ENCODE results near the gene LSM4.
"Not testable (repeated sequence)": the region's sequence is repeated elsewhere in the genome, so short reads cannot be mapped to it uniquely, and the experiment has no call there.

LSM4 gene

DNA sequence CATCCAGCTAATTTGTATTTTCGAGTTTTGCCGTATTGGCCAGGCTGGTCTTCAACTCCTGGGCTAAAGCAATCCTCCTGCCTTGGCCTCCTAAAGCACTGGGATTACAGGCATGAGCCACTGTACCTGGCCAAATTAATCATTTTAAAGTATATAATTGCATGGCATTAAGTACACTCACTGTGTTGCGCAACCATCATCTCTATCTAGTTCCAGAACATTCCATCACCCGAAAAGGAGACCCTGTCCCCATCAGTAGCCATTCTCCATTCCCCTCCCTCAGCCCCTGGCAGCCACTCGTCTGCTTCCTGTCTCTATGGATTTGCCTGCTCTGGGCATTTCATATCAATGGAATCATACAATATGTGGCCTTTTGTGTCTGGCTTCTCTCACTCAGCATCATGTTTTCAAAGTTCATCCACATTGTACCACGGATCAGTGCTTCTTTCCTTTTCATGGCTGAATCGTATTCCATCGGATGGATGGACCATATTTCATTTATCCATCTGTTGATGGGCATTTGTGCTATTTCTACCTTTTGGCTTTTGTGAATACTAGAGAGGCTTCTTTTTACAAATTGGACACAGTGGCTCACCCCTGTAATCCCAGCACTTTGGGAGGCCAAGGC, 30.6 kb upstream of the LSM4 start:
- Histone ChIP-seq H3K27me3 (ENCODE audit: control insufficient read depth, insufficient read depth, low read length) (no peaks in the 10 kb centered on the region), H3K4me1 (ENCODE audit: control insufficient read depth, insufficient read depth, low read length) (no peaks in the 10 kb centered on the region), H3K9ac (ENCODE audit: low read depth, low read length) (no peak overlapping the region), H3K36me3 (ENCODE audit: control insufficient read depth, insufficient read depth, low read length) (peaks cover 18% of the 10 kb centered on the region), H3K4me3 (ENCODE audit: low read depth, low read length) (no peak overlapping the region), H3K9me3 (ENCODE audit: control insufficient read depth, insufficient read depth, low read length) (no peaks in the 10 kb centered on the region), H3K27ac (ENCODE audit: low read depth, low read length) (no peak overlapping the region)

DNA sequence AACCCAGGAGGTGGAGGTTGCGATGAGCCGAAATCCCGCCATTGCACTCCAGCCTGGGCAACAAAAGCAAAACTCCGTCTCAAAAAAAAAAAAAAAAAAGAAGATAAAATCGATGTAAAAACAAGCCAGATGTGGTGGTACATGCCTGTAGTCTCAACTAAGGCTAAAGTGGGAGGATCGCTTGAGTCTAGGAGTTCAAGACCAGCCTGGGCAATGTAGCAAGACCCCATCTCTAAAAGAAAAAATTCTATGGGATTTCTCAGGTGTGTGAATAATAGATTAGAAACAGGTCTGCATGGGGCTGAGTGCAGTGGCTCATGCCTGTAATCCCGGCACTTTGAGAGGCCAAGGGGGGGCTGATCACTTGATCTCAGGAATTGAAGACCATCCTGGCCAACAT, 28.7 kb upstream of the LSM4 start:
- H3K9ac ChIP-seq (ENCODE audit: low read depth, low read length) = no peak overlapping the region
- H3K27me3 ChIP-seq (ENCODE audit: control insufficient read depth, insufficient read depth, low read length) = no peaks in the 10 kb centered on the region
- H3K4me1 ChIP-seq (ENCODE audit: control insufficient read depth, insufficient read depth, low read length) = no peaks in the 10 kb centered on the region
- H3K4me3 ChIP-seq (ENCODE audit: low read depth, low read length) = no peak overlapping the region
- H3K9me3 ChIP-seq (ENCODE audit: control insufficient read depth, insufficient read depth, low read length) = no peaks in the 10 kb centered on the region
- H3K36me3 ChIP-seq (ENCODE audit: control insufficient read depth, insufficient read depth, low read length) = peaks cover 9% of the 10 kb centered on the region
- no peak overlapping the region for H3K27ac ChIP-seq (ENCODE audit: low read depth, low read length)

DNA sequence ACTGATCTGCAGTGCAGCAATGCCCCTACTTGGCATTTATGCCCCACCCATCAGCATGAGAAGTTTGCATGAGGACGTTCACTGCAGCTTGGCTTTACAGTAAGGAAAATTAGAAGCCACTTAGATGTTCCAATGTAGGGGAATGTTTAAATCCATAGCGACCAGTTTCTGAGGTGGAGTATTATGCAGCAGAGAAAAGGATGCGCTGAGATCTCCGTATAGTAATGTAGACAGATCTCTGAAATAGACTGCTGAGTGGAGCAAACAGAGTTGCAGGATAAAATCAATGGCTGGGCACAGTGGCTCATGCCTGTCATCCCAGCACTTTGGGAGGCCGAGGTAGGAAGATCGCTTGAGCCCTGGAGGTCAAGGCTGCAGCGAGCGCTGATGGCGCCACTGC, 27.6 kb upstream of the LSM4 start:
- Histone ChIP-seq H3K27ac (ENCODE audit: low read depth, low read length) (no peak overlapping the region), H3K27me3 (ENCODE audit: control insufficient read depth, insufficient read depth, low read length) (no peaks in the 10 kb centered on the region), H3K4me3 (ENCODE audit: low read depth, low read length) (no peak overlapping the region), H3K36me3 (ENCODE audit: control insufficient read depth, insufficient read depth, low read length) (peaks cover under 1% of the 10 kb centered on the region; the same call in 1 of the 2 replicates), H3K9me3 (ENCODE audit: control insufficient read depth, insufficient read depth, low read length) (no peaks in the 10 kb centered on the region), H3K9ac (ENCODE audit: low read depth, low read length) (no peak overlapping the region), H3K4me1 (ENCODE audit: control insufficient read depth, insufficient read depth, low read length) (0 out of 2 replicates have a peak, but pooled peaks cover 5% of the 10 kb centered on the region)

DNA sequence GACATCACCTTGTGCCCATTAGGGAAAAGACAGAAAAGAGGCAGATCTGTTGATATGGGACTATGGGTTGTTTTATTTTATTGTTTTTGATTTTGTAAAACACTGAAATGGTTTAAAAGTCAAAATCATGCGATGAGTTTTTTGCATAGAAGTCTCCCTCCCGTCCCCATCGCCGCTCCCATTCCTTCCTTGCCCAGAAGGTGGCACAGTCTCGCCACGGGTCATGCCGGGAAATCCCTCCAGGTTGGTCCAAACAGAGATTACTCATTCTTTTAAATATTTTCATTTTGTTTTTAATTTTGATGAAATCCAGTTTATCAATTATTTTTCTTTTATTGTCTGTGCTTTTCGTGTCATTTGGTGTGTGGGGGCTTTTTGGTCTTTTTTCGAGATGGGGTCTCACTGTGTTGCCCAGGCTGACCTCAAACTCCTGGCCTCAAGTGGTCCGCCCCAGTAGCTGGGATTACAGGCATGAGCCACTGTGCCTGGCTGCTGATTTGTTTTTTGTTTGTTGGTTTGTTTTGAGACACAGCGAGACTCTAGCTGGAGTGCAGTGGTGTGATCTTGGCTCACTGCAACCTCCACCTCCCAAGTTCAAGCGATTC, 26.8 kb upstream of the LSM4 start:
- Histone ChIP-seq H3K9me3 (ENCODE audit: control insufficient read depth, insufficient read depth, low read length) (no peaks in the 10 kb centered on the region), H3K9ac (ENCODE audit: low read depth, low read length) (no peak overlapping the region)

DNA sequence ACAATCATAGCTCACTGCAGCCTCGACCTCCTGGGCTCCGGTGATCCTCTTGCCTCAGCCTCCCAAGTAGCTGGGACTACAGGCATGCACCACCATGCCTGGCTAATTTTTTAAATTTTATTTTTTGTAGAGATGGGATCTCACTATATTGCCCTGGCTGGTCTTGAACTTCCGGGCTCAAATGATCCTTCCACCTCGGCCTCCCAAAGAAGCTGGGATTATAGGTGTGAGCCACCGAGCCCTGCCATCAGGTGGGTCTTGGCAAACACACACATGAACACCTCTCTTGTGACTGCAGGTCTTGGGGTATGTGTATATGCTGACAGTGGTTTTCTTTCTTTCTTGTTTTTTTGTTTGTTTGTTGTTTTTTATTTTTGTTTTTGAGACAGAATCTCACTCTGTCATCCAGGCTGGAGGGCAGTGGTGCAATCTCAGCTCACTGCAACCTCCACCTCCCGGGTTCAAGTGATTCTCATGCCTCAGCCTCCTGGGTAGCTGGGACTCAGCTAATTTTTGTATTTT, 26.0 kb upstream of the LSM4 start:
- not testable (repeated sequence) for H3K9ac ChIP-seq (ENCODE audit: low read depth, low read length); H3K27ac ChIP-seq (ENCODE audit: low read depth, low read length); H3K4me3 ChIP-seq (ENCODE audit: low read depth, low read length); H3K36me3 ChIP-seq (ENCODE audit: control insufficient read depth, insufficient read depth, low read length); H3K9me3 ChIP-seq (ENCODE audit: control insufficient read depth, insufficient read depth, low read length); H3K27me3 ChIP-seq (ENCODE audit: control insufficient read depth, insufficient read depth, low read length)
- peaks cover 18% of the 10 kb centered on the region for H3K4me1 ChIP-seq (ENCODE audit: control insufficient read depth, insufficient read depth, low read length)

More for the DNA sequence above, 26.8 kb upstream of the LSM4 start:
- H3K27ac ChIP-seq (ENCODE audit: low read depth, low read length) = no peak overlapping the region
- peaks cover 11% of the 10 kb centered on the region for H3K4me1 ChIP-seq (ENCODE audit: control insufficient read depth, insufficient read depth, low read length)
- H3K27me3 ChIP-seq (ENCODE audit: control insufficient read depth, insufficient read depth, low read length) = no peaks in the 10 kb centered on the region
- no peak overlapping the region for H3K4me3 ChIP-seq (ENCODE audit: low read depth, low read length)
- H3K36me3 ChIP-seq (ENCODE audit: control insufficient read depth, insufficient read depth, low read length) = no peaks in the 10 kb centered on the region

DNA sequence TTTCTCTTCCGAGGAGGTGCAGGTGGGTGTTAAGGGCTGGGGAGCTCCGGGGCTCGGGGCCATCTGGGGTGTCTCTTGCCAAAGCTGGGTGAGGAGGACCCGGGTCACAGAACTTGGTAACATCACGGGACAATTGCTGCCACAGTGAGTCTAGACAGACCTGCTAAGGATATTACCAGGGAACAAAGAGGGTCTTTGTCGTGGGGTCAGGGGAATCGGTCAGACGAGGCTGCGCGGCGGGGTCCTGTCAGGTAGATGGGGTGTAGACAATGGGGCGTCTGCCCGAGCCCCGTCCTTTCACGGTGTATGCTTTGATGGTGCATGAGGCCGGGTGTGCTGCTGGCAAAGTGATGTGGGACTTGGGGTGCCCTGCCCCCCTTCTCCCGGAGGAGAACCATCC, 25.3 kb upstream of the LSM4 start:
- H3K36me3 ChIP-seq (ENCODE audit: control insufficient read depth, insufficient read depth, low read length) = peaks cover 2% of the 10 kb centered on the region
- H3K27ac ChIP-seq (ENCODE audit: low read depth, low read length) = no peak overlapping the region
- H3K9ac ChIP-seq (ENCODE audit: low read depth, low read length) = no peak overlapping the region

DNA sequence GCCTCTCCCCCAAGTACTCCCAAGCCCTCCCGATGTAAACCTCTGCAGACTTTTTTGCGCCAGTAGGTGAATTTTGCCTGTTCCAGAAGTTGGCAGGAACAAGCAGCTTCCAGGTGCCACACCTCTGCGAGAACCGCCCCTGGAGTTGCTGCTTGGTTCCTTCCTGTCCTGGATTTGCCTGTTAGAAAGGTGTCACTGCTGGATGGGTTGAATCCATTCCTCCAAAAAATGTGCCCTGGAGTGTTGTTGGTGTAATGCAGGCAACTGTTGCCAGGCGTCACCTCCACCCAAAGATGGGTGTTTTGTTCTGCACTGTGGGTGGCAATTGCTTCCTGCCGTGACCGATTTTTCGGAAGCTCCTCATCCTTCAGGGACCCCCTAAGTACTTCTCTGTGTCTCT, 23.2 kb upstream of the LSM4 start:
- Histone ChIP-seq H3K4me1 (ENCODE audit: control insufficient read depth, insufficient read depth, low read length) (peaks cover 25% of the 10 kb centered on the region), H3K4me3 (ENCODE audit: low read depth, low read length) (no peak overlapping the region), H3K36me3 (ENCODE audit: control insufficient read depth, insufficient read depth, low read length) (peaks cover 3% of the 10 kb centered on the region), H3K9me3 (ENCODE audit: control insufficient read depth, insufficient read depth, low read length) (no peaks in the 10 kb centered on the region), H3K27me3 (ENCODE audit: control insufficient read depth, insufficient read depth, low read length) (no peaks in the 10 kb centered on the region), H3K9ac (ENCODE audit: low read depth, low read length) (no peak overlapping the region), H3K27ac (ENCODE audit: low read depth, low read length) (peak overlapping the region; percentile 59)

More for the DNA sequence above, 25.3 kb upstream of the LSM4 start:
- Histone ChIP-seq H3K9me3 (ENCODE audit: control insufficient read depth, insufficient read depth, low read length) (no peaks in the 10 kb centered on the region), H3K4me1 (ENCODE audit: control insufficient read depth, insufficient read depth, low read length) (peaks cover 20% of the 10 kb centered on the region), H3K27me3 (ENCODE audit: control insufficient read depth, insufficient read depth, low read length) (no peaks in the 10 kb centered on the region), H3K4me3 (ENCODE audit: low read depth, low read length) (no peak overlapping the region)

DNA sequence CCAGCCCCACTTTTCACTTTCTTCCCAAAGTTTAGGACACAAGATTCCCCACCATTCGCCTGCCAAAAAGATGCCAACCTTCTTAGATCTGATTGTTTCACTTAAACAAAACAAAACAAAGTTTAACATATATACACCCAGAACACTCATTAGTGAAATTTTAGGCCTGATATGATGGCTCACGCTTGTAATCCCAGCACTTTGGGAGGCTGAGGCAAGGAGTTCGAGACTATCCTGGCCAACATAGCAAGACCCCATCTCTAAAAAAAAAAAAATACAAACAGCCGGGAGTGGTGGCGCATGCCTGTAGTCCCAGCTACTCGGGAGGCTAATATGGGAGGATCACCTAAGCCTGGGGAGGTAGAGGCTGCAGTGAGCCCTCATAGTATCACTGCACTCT, 22.4 kb upstream of the LSM4 start:
- Histone ChIP-seq H3K27ac (ENCODE audit: low read depth, low read length) (no peak overlapping the region), H3K36me3 (ENCODE audit: control insufficient read depth, insufficient read depth, low read length) (peaks cover 3% of the 10 kb centered on the region), H3K9me3 (ENCODE audit: control insufficient read depth, insufficient read depth, low read length) (no peaks in the 10 kb centered on the region), H3K4me3 (ENCODE audit: low read depth, low read length) (no peak overlapping the region), H3K4me1 (ENCODE audit: control insufficient read depth, insufficient read depth, low read length) (peaks cover 25% of the 10 kb centered on the region), H3K27me3 (ENCODE audit: control insufficient read depth, insufficient read depth, low read length) (no peaks in the 10 kb centered on the region), H3K9ac (ENCODE audit: low read depth, low read length) (no peak overlapping the region)

DNA sequence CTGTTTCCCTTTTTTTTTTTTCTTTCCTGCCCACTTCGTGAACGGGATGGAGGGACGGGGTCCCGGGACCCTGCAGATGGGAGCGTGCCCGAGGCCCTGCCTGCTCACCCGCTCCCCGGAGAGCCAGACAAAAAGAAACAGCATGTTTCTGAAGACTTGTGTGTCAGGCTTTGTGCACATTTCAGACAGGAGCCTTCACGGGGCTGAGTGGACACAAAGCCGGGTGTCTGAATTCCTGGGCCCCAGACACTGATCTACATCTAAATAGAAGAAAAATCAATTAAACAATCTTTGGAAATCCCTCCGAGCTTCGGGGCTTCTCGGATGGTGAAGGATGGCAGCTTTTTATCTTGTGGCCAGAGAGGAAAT, 21.7 kb upstream of the LSM4 start:
- Histone ChIP-seq H3K4me3 (ENCODE audit: low read depth, low read length) (no peak overlapping the region), H3K36me3 (ENCODE audit: control insufficient read depth, insufficient read depth, low read length) (peaks cover 3% of the 10 kb centered on the region), H3K4me1 (ENCODE audit: control insufficient read depth, insufficient read depth, low read length) (peaks cover 25% of the 10 kb centered on the region), H3K9me3 (ENCODE audit: control insufficient read depth, insufficient read depth, low read length) (no peaks in the 10 kb centered on the region), H3K27ac (ENCODE audit: low read depth, low read length) (peak overlapping the region; percentile 72), H3K9ac (ENCODE audit: low read depth, low read length) (no peak overlapping the region), H3K27me3 (ENCODE audit: control insufficient read depth, insufficient read depth, low read length) (no peaks in the 10 kb centered on the region)

DNA sequence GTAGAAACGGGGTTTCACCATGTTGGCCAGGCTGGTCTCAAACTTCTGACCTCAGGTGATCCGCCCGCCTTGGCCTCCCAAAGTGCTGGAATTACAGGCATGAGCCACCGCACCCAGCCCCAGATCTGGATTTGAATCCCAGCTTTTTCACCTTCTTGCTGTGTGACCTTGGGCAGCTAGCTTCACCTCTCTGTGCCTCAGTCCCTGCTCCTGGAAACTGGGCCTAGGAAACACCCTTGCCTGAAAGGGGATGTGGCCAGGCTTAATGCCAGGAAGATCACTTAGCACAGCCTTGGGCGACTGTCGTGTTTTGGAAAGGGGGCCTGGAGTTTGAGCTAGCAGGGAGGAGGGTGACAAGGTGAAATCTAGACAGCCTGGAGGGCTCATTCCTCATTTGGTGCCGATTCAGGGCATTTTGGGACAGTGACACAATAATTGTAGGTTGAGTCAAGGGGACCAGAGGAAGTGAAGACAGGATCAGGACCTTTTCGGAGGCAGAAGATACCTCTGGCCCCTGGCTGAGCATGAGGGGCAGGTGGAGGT, 19.3 kb upstream of the LSM4 start:
- peaks cover 25% of the 10 kb centered on the region for H3K4me1 ChIP-seq (ENCODE audit: control insufficient read depth, insufficient read depth, low read length)
- peaks cover 3% of the 10 kb centered on the region for H3K36me3 ChIP-seq (ENCODE audit: control insufficient read depth, insufficient read depth, low read length)
- no peak overlapping the region for H3K27ac ChIP-seq (ENCODE audit: low read depth, low read length)
- H3K9ac ChIP-seq (ENCODE audit: low read depth, low read length) = no peak overlapping the region
- no peaks in the 10 kb centered on the region for H3K27me3 ChIP-seq (ENCODE audit: control insufficient read depth, insufficient read depth, low read length)
- H3K9me3 ChIP-seq (ENCODE audit: control insufficient read depth, insufficient read depth, low read length) = no peaks in the 10 kb centered on the region
- H3K4me3 ChIP-seq (ENCODE audit: low read depth, low read length) = no peak overlapping the region

Measured in HUES48 (cell line).